H1 (cell line): ENCODE measurements around the gene KRT77. TPM values are rescaled to one million over a fixed set of nuclear protein-coding genes. Genes with fewer than 3 reads are reported as not detected.

Experiments
- CEBPB ChIP-seq: IDR thresholded peaks from 2 replicates; pipeline ENCODE4 v1.6.1; 2012; ENCODE audit warnings: low read depth, low read length
- CTBP2 ChIP-seq: IDR thresholded peaks from 2 replicates; pipeline ENCODE4 v1.7.0; 2011; ENCODE audit warnings: borderline replicate concordance, mild to moderate bottlenecking, moderate library complexity, mixed read lengths, low read length; ENCODE audit not compliant: insufficient read depth, insufficient read length
- EGR1 ChIP-seq: IDR thresholded peaks from 2 replicates; pipeline ENCODE4 v1.6.1; 2011; ENCODE audit warnings: low read depth, low read length, borderline replicate concordance
- POU5F1 ChIP-seq: IDR thresholded peaks from 2 replicates; pipeline ENCODE4 v1.6.1; 2011; ENCODE audit warnings: low read depth, mild to moderate bottlenecking, low read length, moderate library complexity
- RAD21 ChIP-seq, 2 experiments: IDR thresholded peaks in 1 of 2; conservative IDR thresholded peaks in 1 of 2; 2 replicates each; pipeline ENCODE4 v1.6.1; 2011; ENCODE audit warnings: low read depth in 2 of 2, low read length in 2 of 2, improper control_type of control experiment in 1 of 2, inconsistent platforms in 1 of 2, mild to moderate bottlenecking in 1 of 2, moderate library complexity in 1 of 2
- RFX5 ChIP-seq: IDR thresholded peaks from 2 replicates; pipeline ENCODE4 v1.6.1; 2011; ENCODE audit warnings: low read depth, low read length, improper control_type of control experiment, borderline replicate concordance
- polyA plus RNA-seq, 7 experiments: library from polyadenylated mRNA; depleted of rRNA in 3 of 7; stranded (reverse) in 5 of 7; unstranded in 2 of 7; fragments of >200 nt in 5 of 7; fragments of 200-250 nt in 2 of 7; gene quantifications; 1 replicate in 5 of 7; 2 replicates in 1 of 7; 4 replicates in 1 of 7; pipeline versions ENCODE4 v1.2.1 to v1.2.3, GENCODE V29; 2011 to 2013; ENCODE audit warnings: missing spikeins in 2 of 7, mixed read lengths in 2 of 7
- total RNA-seq: library from RNA; stranded (reverse); fragmentation: NEBNext Ultra II Directional; extraction: Animal tissue kit (Norgen Biotek cat#: 25700); gene quantifications from 2 replicates; pipeline ENCODE4 v1.2.1, GENCODE V29; 2021
- TF ChIP-seq, protein P1 (sequence below): fragments of 300-600 bp; sonication (generic); IDR thresholded peaks from 2 replicates; pipeline ENCODE4 v1.7.1; 2012; ENCODE audit warnings: low read length, moderate library complexity, mild to moderate bottlenecking, inconsistent platforms; ENCODE audit not compliant: insufficient replicate concordance

The KRT77 gene
- total and polyA plus RNA-seq, 2 of the 8 experiments (the other 6 are each of a cell fraction or from before 2014, with no cell fraction given): 0.02 TPM; not detected in 1

DNA sequence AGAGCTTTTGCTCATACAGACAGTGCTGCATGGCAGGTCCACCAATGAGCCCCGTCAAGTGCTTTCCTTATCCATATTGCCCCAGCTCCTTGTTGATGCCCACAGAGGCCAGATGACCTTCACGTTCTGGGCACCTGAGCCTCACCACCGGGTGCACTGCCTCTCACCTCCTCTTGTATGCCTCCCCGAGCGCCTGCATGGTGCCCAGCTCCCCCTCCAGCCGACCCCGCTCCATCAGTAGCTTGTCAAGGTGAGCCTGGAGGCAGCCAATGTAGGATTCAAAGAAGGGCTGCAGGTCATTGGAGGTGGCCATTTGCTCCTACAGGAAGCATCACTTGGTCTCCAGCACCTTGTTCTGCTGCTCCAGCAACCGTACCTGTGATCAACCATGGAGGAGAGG is 31.8 kb upstream of the KRT77 start (continued):
- TF ChIP-seq, protein P1, sequence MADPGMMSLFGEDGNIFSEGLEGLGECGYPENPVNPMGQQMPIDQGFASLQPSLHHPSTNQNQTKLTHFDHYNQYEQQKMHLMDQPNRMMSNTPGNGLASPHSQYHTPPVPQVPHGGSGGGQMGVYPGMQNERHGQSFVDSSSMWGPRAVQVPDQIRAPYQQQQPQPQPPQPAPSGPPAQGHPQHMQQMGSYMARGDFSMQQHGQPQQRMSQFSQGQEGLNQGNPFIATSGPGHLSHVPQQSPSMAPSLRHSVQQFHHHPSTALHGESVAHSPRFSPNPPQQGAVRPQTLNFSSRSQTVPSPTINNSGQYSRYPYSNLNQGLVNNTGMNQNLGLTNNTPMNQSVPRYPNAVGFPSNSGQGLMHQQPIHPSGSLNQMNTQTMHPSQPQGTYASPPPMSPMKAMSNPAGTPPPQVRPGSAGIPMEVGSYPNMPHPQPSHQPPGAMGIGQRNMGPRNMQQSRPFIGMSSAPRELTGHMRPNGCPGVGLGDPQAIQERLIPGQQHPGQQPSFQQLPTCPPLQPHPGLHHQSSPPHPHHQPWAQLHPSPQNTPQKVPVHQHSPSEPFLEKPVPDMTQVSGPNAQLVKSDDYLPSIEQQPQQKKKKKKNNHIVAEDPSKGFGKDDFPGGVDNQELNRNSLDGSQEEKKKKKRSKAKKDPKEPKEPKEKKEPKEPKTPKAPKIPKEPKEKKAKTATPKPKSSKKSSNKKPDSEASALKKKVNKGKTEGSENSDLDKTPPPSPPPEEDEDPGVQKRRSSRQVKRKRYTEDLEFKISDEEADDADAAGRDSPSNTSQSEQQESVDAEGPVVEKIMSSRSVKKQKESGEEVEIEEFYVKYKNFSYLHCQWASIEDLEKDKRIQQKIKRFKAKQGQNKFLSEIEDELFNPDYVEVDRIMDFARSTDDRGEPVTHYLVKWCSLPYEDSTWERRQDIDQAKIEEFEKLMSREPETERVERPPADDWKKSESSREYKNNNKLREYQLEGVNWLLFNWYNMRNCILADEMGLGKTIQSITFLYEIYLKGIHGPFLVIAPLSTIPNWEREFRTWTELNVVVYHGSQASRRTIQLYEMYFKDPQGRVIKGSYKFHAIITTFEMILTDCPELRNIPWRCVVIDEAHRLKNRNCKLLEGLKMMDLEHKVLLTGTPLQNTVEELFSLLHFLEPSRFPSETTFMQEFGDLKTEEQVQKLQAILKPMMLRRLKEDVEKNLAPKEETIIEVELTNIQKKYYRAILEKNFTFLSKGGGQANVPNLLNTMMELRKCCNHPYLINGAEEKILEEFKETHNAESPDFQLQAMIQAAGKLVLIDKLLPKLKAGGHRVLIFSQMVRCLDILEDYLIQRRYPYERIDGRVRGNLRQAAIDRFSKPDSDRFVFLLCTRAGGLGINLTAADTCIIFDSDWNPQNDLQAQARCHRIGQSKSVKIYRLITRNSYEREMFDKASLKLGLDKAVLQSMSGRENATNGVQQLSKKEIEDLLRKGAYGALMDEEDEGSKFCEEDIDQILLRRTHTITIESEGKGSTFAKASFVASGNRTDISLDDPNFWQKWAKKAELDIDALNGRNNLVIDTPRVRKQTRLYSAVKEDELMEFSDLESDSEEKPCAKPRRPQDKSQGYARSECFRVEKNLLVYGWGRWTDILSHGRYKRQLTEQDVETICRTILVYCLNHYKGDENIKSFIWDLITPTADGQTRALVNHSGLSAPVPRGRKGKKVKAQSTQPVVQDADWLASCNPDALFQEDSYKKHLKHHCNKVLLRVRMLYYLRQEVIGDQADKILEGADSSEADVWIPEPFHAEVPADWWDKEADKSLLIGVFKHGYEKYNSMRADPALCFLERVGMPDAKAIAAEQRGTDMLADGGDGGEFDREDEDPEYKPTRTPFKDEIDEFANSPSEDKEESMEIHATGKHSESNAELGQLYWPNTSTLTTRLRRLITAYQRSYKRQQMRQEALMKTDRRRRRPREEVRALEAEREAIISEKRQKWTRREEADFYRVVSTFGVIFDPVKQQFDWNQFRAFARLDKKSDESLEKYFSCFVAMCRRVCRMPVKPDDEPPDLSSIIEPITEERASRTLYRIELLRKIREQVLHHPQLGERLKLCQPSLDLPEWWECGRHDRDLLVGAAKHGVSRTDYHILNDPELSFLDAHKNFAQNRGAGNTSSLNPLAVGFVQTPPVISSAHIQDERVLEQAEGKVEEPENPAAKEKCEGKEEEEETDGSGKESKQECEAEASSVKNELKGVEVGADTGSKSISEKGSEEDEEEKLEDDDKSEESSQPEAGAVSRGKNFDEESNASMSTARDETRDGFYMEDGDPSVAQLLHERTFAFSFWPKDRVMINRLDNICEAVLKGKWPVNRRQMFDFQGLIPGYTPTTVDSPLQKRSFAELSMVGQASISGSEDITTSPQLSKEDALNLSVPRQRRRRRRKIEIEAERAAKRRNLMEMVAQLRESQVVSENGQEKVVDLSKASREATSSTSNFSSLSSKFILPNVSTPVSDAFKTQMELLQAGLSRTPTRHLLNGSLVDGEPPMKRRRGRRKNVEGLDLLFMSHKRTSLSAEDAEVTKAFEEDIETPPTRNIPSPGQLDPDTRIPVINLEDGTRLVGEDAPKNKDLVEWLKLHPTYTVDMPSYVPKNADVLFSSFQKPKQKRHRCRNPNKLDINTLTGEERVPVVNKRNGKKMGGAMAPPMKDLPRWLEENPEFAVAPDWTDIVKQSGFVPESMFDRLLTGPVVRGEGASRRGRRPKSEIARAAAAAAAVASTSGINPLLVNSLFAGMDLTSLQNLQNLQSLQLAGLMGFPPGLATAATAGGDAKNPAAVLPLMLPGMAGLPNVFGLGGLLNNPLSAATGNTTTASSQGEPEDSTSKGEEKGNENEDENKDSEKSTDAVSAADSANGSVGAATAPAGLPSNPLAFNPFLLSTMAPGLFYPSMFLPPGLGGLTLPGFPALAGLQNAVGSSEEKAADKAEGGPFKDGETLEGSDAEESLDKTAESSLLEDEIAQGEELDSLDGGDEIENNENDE: no peak
- TF ChIP-seq CTBP2 (no peak), RAD21 (IDR thresholded peaks at IDR 0.05 in 1 of 2, conservative IDR thresholded peaks at IDR 0.05 in 1 of 2; ENCODE audit: low read depth in 2 of 2, low read length in 2 of 2) (no peak), RFX5 (no peak), POU5F1 (no peak), CEBPB (no peak), EGR1 (no peak)
- TF ChIP-seq, all 59 proteins: peak for 0
